K562 (cell line): ENCODE measurements around the gene ANKRD13C. TPM values are rescaled to one million over a fixed set of nuclear protein-coding genes. Genes with fewer than 3 reads are reported as not detected.

Source experiments
- ATAC-seq: fragments of 200-7000 bp; cut with Tn5 transposase; 3 replicates; pipeline ENCODE4 v1.9.1; 2020; ENCODE audit warnings: moderate library complexity
- BruUV-seq: library from RNA; stranded (reverse); fragments of 400-500 nt; replicated peaks from 2 replicates; lab custom pipeline; 2021; lab: Mats Ljungman, UMichigan
- CTCF ChIA-PET: fragments of 300-600 bp; formaldehyde crosslinking; extraction: SDS; loops from one replicate; lab custom pipeline; 2021; ENCODE audit warnings: low intra/inter-chr PET ratio; lab: Yijun Ruan, JAX
- POLR2A ChIA-PET: fragments of 300-600, 350-650 bp; sonication (Branson Sonifier 250); formaldehyde crosslinking; extraction: SDS; loops from one replicate; lab custom pipeline; 2021; ENCODE audit warnings: antibody characterized with exemption, inconsistent platforms; lab: Yijun Ruan, JAX
- DNase-seq, 4 experiments: peaks; one replicate each; pipeline versions ENCODE4 v3.0.0 to v3.0.0-alpha.2; 2011 to 2018; ENCODE audit warnings: low spot score in 3 of 4, mixed read lengths in 3 of 4; ENCODE audit errors: extremely low read depth in 1 of 4
- FAIRE-seq: peaks from 2 replicates; lab custom pipeline; 2011; peaks lifted over from hg19 to GRCh38; lab: Jason Lieb, UNC
- H2AFZ ChIP-seq: 2 replicates; pipeline ENCODE4 v1.6.0; 2011; ENCODE audit warnings: low read depth, low read length, control low read depth, inconsistent platforms
- H3K27ac ChIP-seq: fragments of 200-600 bp; 3 replicates; pipeline ENCODE4 v1.8.0; 2011; ENCODE audit warnings: low read depth, mild to moderate bottlenecking, control low read depth, inconsistent platforms, low read length, moderate library complexity, mixed read lengths; ENCODE audit errors: extremely low read depth
- H3K27me3 ChIP-seq, 2 experiments: fragments of 300-600 bp in 1 of 2; 2 replicates in 1 of 2; 3 replicates in 1 of 2; pipeline versions ENCODE4 v1.6.0 to v1.8.0; 2011; ENCODE audit warnings: inconsistent platforms in 2 of 2, low read length in 2 of 2, mild to moderate bottlenecking in 1 of 2, mixed read lengths in 1 of 2, moderate library complexity in 1 of 2; ENCODE audit not compliant: control insufficient read depth in 2 of 2, insufficient read depth in 2 of 2
- H3K36me3 ChIP-seq: fragments of 300-600 bp; 3 replicates; pipeline ENCODE4 v1.8.0; 2011; ENCODE audit warnings: mild to moderate bottlenecking, low read length, inconsistent platforms; ENCODE audit not compliant: control insufficient read depth, insufficient read depth
- H3K4me1 ChIP-seq, 2 experiments: fragments of 200-600 bp in 1 of 2; replicated peaks in 1 of 2; 2 replicates in 1 of 2; 3 replicates in 1 of 2; pipeline versions ENCODE4 v1.5.1 to v1.8.0; 2011; ENCODE audit warnings: inconsistent platforms in 2 of 2, low read length in 2 of 2, mild to moderate bottlenecking in 1 of 2, mixed read lengths in 1 of 2, moderate library complexity in 1 of 2; ENCODE audit not compliant: control insufficient read depth in 2 of 2, insufficient read depth in 2 of 2
- H3K4me2 ChIP-seq: 2 replicates; pipeline ENCODE4 v1.6.1; 2011; ENCODE audit warnings: low read length, control low read depth, inconsistent platforms, mixed read lengths; ENCODE audit not compliant: insufficient read depth
- H3K4me3 ChIP-seq: fragments of 200-600 bp; sonication (generic), shearing (Covaris generic); 2 replicates; pipeline ENCODE4 v1.5.1; 2016; ENCODE audit warnings: control low read depth, inconsistent platforms
- H3K79me2 ChIP-seq: fragments of 200-600 bp; 3 replicates; pipeline ENCODE4 v1.8.0; 2011; ENCODE audit warnings: low read length, inconsistent platforms; ENCODE audit not compliant: control insufficient read depth, insufficient read depth
- H3K9ac ChIP-seq, 2 experiments: 2 replicates each; pipeline versions ENCODE4 v1.6.0 to v1.6.1; 2011; ENCODE audit warnings: low read depth in 2 of 2, low read length in 2 of 2, control low read depth in 1 of 2, inconsistent platforms in 1 of 2, mild to moderate bottlenecking in 1 of 2, mixed read lengths in 1 of 2; ENCODE audit not compliant: insufficient read depth in 1 of 2
- H3K9me1 ChIP-seq: one replicate; pipeline ENCODE4 v1.6.0; 2011; ENCODE audit warnings: inconsistent platforms, mild to moderate bottlenecking, low read length, moderate library complexity; ENCODE audit not compliant: control insufficient read depth, insufficient read depth
- H3K9me3 ChIP-seq: replicated peaks from 2 replicates; pipeline ENCODE4 v1.5.1; 2011; ENCODE audit warnings: low read depth, low read length, inconsistent platforms; ENCODE audit not compliant: control insufficient read depth, insufficient read depth
- H4K20me1 ChIP-seq: replicated peaks from 2 replicates; pipeline ENCODE4 v1.6.1; 2011; ENCODE audit warnings: low read length, inconsistent platforms, mixed read lengths; ENCODE audit not compliant: control insufficient read depth, insufficient read depth
- FOSL1 ChIP-seq: fragments of 200-800 bp; sonication (Bioruptor generic); conservative IDR thresholded peaks from 2 replicates; pipeline ENCODE4 v1.6.1; 2016; ENCODE audit warnings: missing genetic modification characterization, missing compliant biosample characterization
- FOXJ3 ChIP-seq: sonication (generic); formaldehyde crosslinking; IDR thresholded peaks from 2 replicates; pipeline ENCODE4 v1.4.0; 2020; ENCODE audit warnings: mild to moderate bottlenecking, missing genetic modification reagents
- GABPA ChIP-seq: fragments of 200-800 bp; sonication (Bioruptor generic); conservative IDR thresholded peaks from 2 replicates; pipeline ENCODE4 v1.6.1; 2016; ENCODE audit warnings: low read depth, missing genetic modification characterization, missing compliant biosample characterization
- KAT2B ChIP-seq: IDR thresholded peaks from one replicate; pipeline ENCODE4 v1.6.1; 2012; ENCODE audit warnings: low read depth, mild to moderate bottlenecking, control low read depth, inconsistent platforms, low read length, moderate library complexity
- RBM15 ChIP-seq: fragments of 200-400 bp; formaldehyde crosslinking; IDR thresholded peaks from 2 replicates; pipeline ENCODE4 v1.6.1; 2018; ENCODE audit warnings: mild to moderate bottlenecking, low read length, moderate library complexity; ENCODE audit not compliant: insufficient read depth
- TAF15 ChIP-seq: fragments of 200-400 bp; formaldehyde crosslinking; IDR thresholded peaks from 2 replicates; pipeline ENCODE4 v1.6.1; 2017; ENCODE audit warnings: mild to moderate bottlenecking, low read depth, low read length, moderate library complexity
- TBL1XR1 ChIP-seq, 2 experiments: IDR thresholded peaks; 2 replicates each; pipeline ENCODE4 v1.6.1; 2012; ENCODE audit warnings: improper control_type of control experiment in 2 of 2, low read length in 2 of 2, mild to moderate bottlenecking in 1 of 2
- ZNF668 ChIP-seq: fragments of 250-450 bp; sonication (Bioruptor Pico); IDR thresholded peaks from 2 replicates; pipeline ENCODE4 v1.8.0; 2022; ENCODE audit warnings: mild to moderate bottlenecking, inconsistent platforms
- ZNF830 ChIP-seq: fragments of 250-450 bp; sonication (Bioruptor Pico); IDR thresholded peaks from 2 replicates; pipeline ENCODE4 v1.5.0; 2021; ENCODE audit warnings: mild to moderate bottlenecking
- WGBS: fragments of 100-300 bp; shearing (Covaris generic); methylation state at CpG from one replicate; pipeline ENCODE4 v1.1.6; 2016; ENCODE audit warnings: low coverage, mixed read lengths; ENCODE audit not compliant: insufficient coverage; ENCODE audit errors: missing lambda C conversion rate; 5-methylcytosine and 5-hydroxymethylcytosine counted together
- in situ Hi-C: fragments of 300-500 bp; cut with MboI; formaldehyde crosslinking; loops from 4 replicates; pipeline ENCODE4 v1.15.0; 2018; ENCODE audit warnings: inconsistent platforms, mixed read lengths
- intact Hi-C: fragments of 100-400 bp; cut with micrococcal nuclease; formaldehyde crosslinking; loops from 2 replicates; pipeline ENCODE4 v1.14.2; 2022
- polyA plus RNA-seq, 8 experiments: library from polyadenylated mRNA; depleted of rRNA in 4 of 8; stranded (reverse) in 5 of 8; unstranded in 3 of 8; fragments of >200 nt; fragmentation: Nextera tagmentation in 2 of 8; fragmentation: Illumina TruSeq in 1 of 8; extraction: Ambion mirVana in 2 of 8; extraction: Trizol in 1 of 8; gene quantifications; 2 replicates each; pipeline versions ENCODE4 v1.2.1 to v1.2.3, GENCODE V29; 2011 to 2014; ENCODE audit warnings: inconsistent platforms in 1 of 8, missing spikeins in 1 of 8
- total RNA-seq, 7 experiments: library from RNA; depleted of rRNA in 6 of 7; stranded (reverse); fragments of >200 nt in 6 of 7; fragmentation: Illumina TruSeq in 2 of 7; extraction: Trizol in 2 of 7; gene quantifications; 2 replicates each; pipeline versions ENCODE4 v1.2.1 to v1.2.3, GENCODE V29; 2011 to 2021; ENCODE audit warnings: low replicate concordance in 1 of 7

Gene ANKRD13C
- total and polyA plus RNA-seq, 9 of the 15 experiments (the other 6 are each of a cell fraction or from before 2014, with no cell fraction given): 3.4 to 22.8 (median 12.5) TPM

DNA sequence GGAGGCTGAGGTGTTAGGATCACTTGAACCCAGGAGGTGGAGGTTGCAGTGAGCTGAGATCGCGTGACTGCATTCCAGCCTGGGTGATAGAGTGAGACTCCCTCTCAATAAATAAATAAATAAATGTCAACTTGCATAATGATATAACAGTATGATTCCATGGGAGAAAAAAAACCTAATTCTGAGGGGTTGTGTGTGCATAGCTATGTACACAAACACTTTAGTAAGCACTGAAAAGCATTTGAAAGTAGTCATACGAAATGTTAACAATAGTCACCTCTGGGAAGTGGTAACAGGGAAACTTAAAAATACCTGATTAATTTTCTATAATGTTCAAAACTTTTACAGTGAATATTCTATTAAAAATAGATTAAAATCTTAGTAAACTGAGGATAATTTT, 43.2 kb downstream of the ANKRD13C start:
- H2AFZ ChIP-seq: no peak overlapping the region
- BruUV-seq: no TSS peak

GRCh38 chr1:70299472-70299871, 55.0 kb downstream of the ANKRD13C start:
- TF ChIP-seq KAT2B: no peak
- no peak for TF ChIP-seq TAF15
- TF ChIP-seq FOSL1: no peak
- no peak for TF ChIP-seq GABPA (tag)
- no peak for TF ChIP-seq ZNF830 (CRISPR knock-in tag)
- TF ChIP-seq FOXJ3: no peak
- no peak for TF ChIP-seq ZNF668 (CRISPR knock-in tag)
- TF ChIP-seq RBM15: no peak
- intact Hi-C loops: no loop called here
- DNase-seq (no peak), ATAC-seq (no peak), FAIRE-seq (no peak)
- H3K79me2 ChIP-seq: no peaks in the 10 kb centered on the region
- H3K9me1 ChIP-seq: no peaks in the 10 kb centered on the region
- no peaks in the 10 kb centered on the region for H4K20me1 ChIP-seq
- in situ Hi-C loops: no loop called here
- no peak overlapping the region for H2AFZ ChIP-seq
- no peak overlapping the region for H3K27ac ChIP-seq
- ChIA-PET CTCF (no interaction called here), POLR2A (no interaction called here)
- H3K4me2 ChIP-seq: no peak overlapping the region
- no TSS peak for BruUV-seq
- H3K4me1 ChIP-seq: no peaks in the 10 kb centered on the region
- H3K4me3 ChIP-seq: no peak overlapping the region
- no peak overlapping the region for H3K9ac ChIP-seq
- H3K9me3 ChIP-seq: no peaks in the 10 kb centered on the region
- H3K36me3 ChIP-seq: peaks cover 43% of the 10 kb centered on the region
- H3K27me3 ChIP-seq: no peaks in the 10 kb centered on the region

More for the DNA sequence above, 43.2 kb downstream of the ANKRD13C start:
- no peak for ATAC-seq
- Histone ChIP-seq H3K27me3 (no peaks in the 10 kb centered on the region), H3K36me3 (peaks cover 20% of the 10 kb centered on the region; the same call in 2 of the 3 replicates), H3K4me3 (no peak overlapping the region), H4K20me1 (no peaks in the 10 kb centered on the region), H3K9me1 (no peaks in the 10 kb centered on the region), H3K4me2 (no peak overlapping the region), H3K4me1 (no peaks in the 10 kb centered on the region), H3K9me3 (no peaks in the 10 kb centered on the region), H3K9ac (no peak overlapping the region), H3K27ac (no peak overlapping the region), H3K79me2 (no peaks in the 10 kb centered on the region; the same call in 2 of the 3 replicates)
- CTCF ChIA-PET: no interaction called here
- no peak for DNase-seq
- in situ Hi-C loops (no loop called here), intact Hi-C loops (no loop called here)
- FAIRE-seq: no peak
- 97% methylated on average over 3 of the region's 3 CpGs for WGBS
- POLR2A ChIA-PET: interaction anchor here (0.6 to 2.3 kb wide), 3 partner anchors 18 to 92 kb away, joined by 4 to 6 read pairs (median 4); no protein-coding TSS in a partner anchor
- no peak for TF ChIP-seq TBL1XR1 (IDR thresholded peaks at IDR 0.05; ENCODE audit: low read length in 2 of 2)
